ENCODE measurements around the gene PIP5K1C. TPM values are rescaled to one million over a fixed set of nuclear protein-coding genes. Genes with fewer than 3 reads are reported as not detected.
A peak's percentile ranks its signal among the peaks of the same experiment; 100 is the strongest.

PIP5K1C gene
- total RNA-seq, 1 donor from 2014 or later: 57.7 TPM

GRCh38 chr19:3608079-3608641, 92.1 kb downstream of the PIP5K1C start:
- DNase-seq: no peak

- peak; percentile 46 for DNase-seq
Observed at GRCh38 chr19:3607303-3608078, 92.8 kb downstream of the PIP5K1C start.

GRCh38 chr19:3606690-3607289, 93.5 kb downstream of the PIP5K1C start, which contains the start of gene TBXA2R:
Gene TBXA2R, minus strand, starts transcription at chr19:3606875. Its CDS starts 6,241 bp downstream, at chr19:3600634.
- DNase-seq: peak; percentile 52

- DNase-seq: no peak
Observed at GRCh38 chr19:3606174-3606689, 94.0 kb downstream of the PIP5K1C start.

GRCh38 chr19:3605770-3606169, 94.5 kb downstream of the PIP5K1C start:
- DNase-seq: no peak

GRCh38 chr19:3605361-3605760, 94.9 kb downstream of the PIP5K1C start:
- no peak for DNase-seq

GRCh38 chr19:3604987-3605343, 95.3 kb downstream of the PIP5K1C start:
- no peak for DNase-seq

GRCh38 chr19:3604227-3604986, 95.9 kb downstream of the PIP5K1C start:
- no peak for DNase-seq

- no peak for DNase-seq
Observed at GRCh38 chr19:3603121-3603811, 97.0 kb downstream of the PIP5K1C start.

- DNase-seq: no peak
Observed at GRCh38 chr19:3601021-3601420, 99.2 kb downstream of the PIP5K1C start.

- DNase-seq: peak; percentile 33
Observed at GRCh38 chr19:3599776-3600187, 100.5 kb downstream of the PIP5K1C start.

GRCh38 chr19:3595521-3596061, 104.7 kb downstream of the PIP5K1C start:
- DNase-seq: no peak

GRCh38 chr19:3593156-3593555, 107.1 kb downstream of the PIP5K1C start:
- DNase-seq: no peak

GRCh38 chr19:3591876-3592613, 108.2 kb downstream of the PIP5K1C start:
- no peak for DNase-seq

- no peak for DNase-seq
Observed at GRCh38 chr19:3590991-3591659, 109.1 kb downstream of the PIP5K1C start.

- DNase-seq: no peak
Observed at GRCh38 chr19:3589949-3590348, 110.3 kb downstream of the PIP5K1C start.

GRCh38 chr19:3589439-3589838, 110.8 kb downstream of the PIP5K1C start:
- DNase-seq: no peak

- DNase-seq: no peak
Observed at GRCh38 chr19:3586707-3587346, 113.4 kb downstream of the PIP5K1C start.

GRCh38 chr19:3586127-3586626, 114.1 kb downstream of the PIP5K1C start:
- DNase-seq: no peak
